ENCODE measurements around the gene SMIM38.

SMIM38 gene

GRCh38 chr11:69154211-69154913 lies 1.4 kb upstream of the SMIM38 start:
- Histone ChIP-seq H3K4me3 (ENCODE audit: low read depth, low read length) (no peak overlapping the region), H3K9ac (no peak overlapping the region), H3K79me2 (no peaks in the 10 kb centered on the region), H2AFZ (no peak overlapping the region), H3K9me3 (ENCODE audit: control insufficient read depth, low read length) (no peaks in the 10 kb centered on the region), H3K27me3 (ENCODE audit: control insufficient read depth, insufficient read depth, low read length) (no peaks in the 10 kb centered on the region), H3K4me1 (no peaks in the 10 kb centered on the region), H3K36me3 (ENCODE audit: control insufficient read depth, insufficient read depth, low read length) (no peaks in the 10 kb centered on the region), H3K4me2 (ENCODE audit: low read length) (no peak overlapping the region), H3K27ac (no peak overlapping the region)
- no peak for TF ChIP-seq CTCF (IDR thresholded peaks at IDR 0.05)

- Histone ChIP-seq H3K4me2 (ENCODE audit: low read length) (no peak overlapping the region), H3K9me3 (ENCODE audit: control insufficient read depth, low read length) (no peaks in the 10 kb centered on the region), H2AFZ (no peak overlapping the region), H3K9ac (no peak overlapping the region), H3K79me2 (no peaks in the 10 kb centered on the region), H3K36me3 (ENCODE audit: control insufficient read depth, insufficient read depth, low read length) (no peaks in the 10 kb centered on the region), H3K27ac (no peak overlapping the region), H3K4me3 (ENCODE audit: low read depth, low read length) (no peak overlapping the region), H3K27me3 (ENCODE audit: control insufficient read depth, insufficient read depth, low read length) (no peaks in the 10 kb centered on the region), H3K4me1 (no peaks in the 10 kb centered on the region)
- TF ChIP-seq CTCF (IDR thresholded peaks at IDR 0.05), result no peak
These were observed 815 bp upstream of the SMIM38 start for GRCh38 chr11:69154938-69155301.

- Histone ChIP-seq H3K4me3 (ENCODE audit: low read depth, low read length) (no peak overlapping the region), H3K36me3 (ENCODE audit: control insufficient read depth, insufficient read depth, low read length) (no peaks in the 10 kb centered on the region), H3K4me1 (no peaks in the 10 kb centered on the region), H3K79me2 (no peaks in the 10 kb centered on the region), H2AFZ (no peak overlapping the region), H3K9ac (no peak overlapping the region), H3K27me3 (ENCODE audit: control insufficient read depth, insufficient read depth, low read length) (no peaks in the 10 kb centered on the region), H3K27ac (no peak overlapping the region), H3K4me2 (ENCODE audit: low read length) (no peak overlapping the region), H3K9me3 (ENCODE audit: control insufficient read depth, low read length) (no peaks in the 10 kb centered on the region)
- TF ChIP-seq CTCF (IDR thresholded peaks at IDR 0.05), result no peak
These were observed 502 bp downstream of the SMIM38 start for GRCh38 chr11:69156235-69156639.

- Histone ChIP-seq H3K27ac (no peak overlapping the region), H3K79me2 (no peaks in the 10 kb centered on the region), H3K9ac (no peak overlapping the region), H3K36me3 (ENCODE audit: control insufficient read depth, insufficient read depth, low read length) (no peaks in the 10 kb centered on the region), H3K4me2 (ENCODE audit: low read length) (no peak overlapping the region), H2AFZ (no peak overlapping the region), H3K4me3 (ENCODE audit: low read depth, low read length) (no peak overlapping the region), H3K27me3 (ENCODE audit: control insufficient read depth, insufficient read depth, low read length) (no peaks in the 10 kb centered on the region), H3K4me1 (no peaks in the 10 kb centered on the region), H3K9me3 (ENCODE audit: control insufficient read depth, low read length) (no peaks in the 10 kb centered on the region)
- no peak for TF ChIP-seq CTCF (IDR thresholded peaks at IDR 0.05)
These were observed 979 bp downstream of the SMIM38 start for GRCh38 chr11:69156673-69157155.
